ENCODE data around the gene DNAJC7.

DNA sequence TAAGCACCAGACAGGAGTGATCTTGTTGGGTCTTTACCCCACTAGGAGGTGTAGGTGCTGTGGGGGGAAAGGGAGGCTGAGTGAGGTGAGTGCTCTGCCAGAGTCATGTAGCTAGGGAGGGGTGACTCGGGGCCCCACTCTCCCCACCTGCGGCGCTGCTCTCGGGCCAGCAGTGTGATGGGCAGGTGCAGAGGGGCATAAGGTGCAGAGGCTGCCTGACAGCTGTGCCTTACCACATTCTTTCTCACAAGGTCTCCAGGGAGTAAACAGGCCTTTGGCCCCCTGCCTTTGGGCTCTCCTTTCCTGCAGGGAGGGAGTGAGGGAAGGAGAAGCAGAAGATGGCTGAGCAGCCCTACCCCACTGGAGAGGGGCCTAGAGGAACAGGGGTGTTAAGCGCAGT, 55.1 kb downstream of the DNAJC7 start:
- TF ChIP-seq CTCF (conservative IDR thresholded peaks at IDR 0.05; ENCODE audit: low read depth, low read length) (no peak), EZH2 (IDR thresholded peaks at IDR 0.05; ENCODE audit: borderline replicate concordance, low read depth, low read length, poor library complexity, severe bottlenecking) (no peak)

Measured in A673 (cell line).